ENCODE data around the gene SNAP91.

Gene SNAP91

DNA sequence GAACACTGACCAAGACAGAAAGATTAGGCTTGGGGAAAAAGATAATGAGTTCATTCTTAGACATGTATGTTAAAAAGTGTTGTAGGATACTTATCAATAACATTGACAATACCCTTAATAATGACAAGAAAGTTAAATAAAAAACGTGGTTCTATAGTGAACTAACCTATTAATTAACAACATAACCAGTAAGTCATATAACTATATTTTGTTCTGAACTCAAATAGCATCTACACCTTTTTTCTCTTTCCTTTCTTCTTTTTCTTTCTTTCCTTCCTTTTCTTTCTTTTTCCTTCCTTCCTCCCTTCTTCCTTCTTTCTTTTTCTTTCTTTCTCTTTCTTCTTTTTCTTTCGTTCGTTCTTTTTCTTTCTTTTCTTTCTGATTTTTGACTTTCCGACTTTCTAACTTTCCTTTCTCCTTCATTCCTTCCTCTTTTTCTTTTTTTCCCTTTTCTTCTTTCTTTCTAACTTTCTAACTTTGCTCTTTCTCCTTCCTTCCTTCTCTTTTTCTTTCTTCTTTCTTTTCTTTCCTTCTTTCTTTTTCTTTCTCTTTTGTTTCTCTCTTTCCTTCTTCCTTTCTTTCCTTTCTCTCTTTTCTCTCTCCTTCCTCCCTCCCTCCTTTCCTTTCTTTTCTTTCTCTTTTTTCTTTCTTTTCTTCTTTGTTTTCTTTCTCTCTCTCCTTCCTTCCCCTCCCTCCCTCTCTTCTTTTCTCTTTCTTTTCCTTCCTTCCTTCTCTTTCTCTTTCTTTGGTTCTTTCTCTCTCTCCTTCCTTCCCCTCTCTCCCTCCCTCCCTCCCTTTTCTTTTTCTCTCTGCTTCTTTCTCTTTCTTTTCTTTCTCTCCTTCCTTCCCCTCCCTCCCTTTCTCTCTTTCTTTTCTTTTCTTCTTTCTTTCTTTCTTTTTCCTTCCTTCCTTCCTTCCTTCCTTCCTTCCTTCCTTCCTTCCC lies 172.0 kb downstream of the SNAP91 start:
- no peak for DNase-seq

- DNase-seq, result peak; percentile 39
Observed at GRCh38 chr6:83536034-83536646, 172.8 kb downstream of the SNAP91 start.

DNA sequence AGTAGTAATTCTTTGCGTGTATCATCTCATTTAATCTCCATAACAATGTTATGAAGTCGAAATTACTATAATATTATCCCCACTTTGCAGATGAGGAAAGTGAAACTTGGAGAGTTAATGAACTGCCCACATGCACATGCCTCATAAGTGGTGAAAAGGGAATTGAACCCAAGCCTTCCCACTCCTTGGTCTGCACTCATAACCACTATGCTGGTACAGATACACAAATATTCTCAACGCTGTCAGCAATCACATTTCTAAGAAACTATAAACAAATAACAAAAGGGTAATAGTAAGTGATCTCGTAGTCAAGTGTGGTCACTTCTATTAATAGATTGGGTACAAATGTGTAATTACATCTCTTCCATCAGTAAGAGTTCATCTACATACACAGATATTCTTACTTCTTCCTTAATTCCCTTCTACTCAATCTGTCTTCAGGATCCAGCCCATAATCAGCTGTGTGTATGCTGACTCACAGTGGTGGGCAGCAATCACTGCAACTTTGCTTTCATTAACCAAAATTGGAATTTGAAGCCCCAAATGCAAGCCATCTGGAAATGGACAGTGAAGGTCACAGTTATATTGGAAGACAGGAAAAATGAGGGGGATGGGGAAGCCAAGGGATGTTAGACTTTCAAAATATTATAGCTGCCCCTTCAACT lies 190.0 kb downstream of the SNAP91 start:
- DNase-seq, result no peak

- DNase-seq, result no peak
Observed at GRCh38 chr6:83517500-83517899, 191.4 kb downstream of the SNAP91 start.

GRCh38 chr6:83514866-83515466 lies 193.9 kb downstream of the SNAP91 start:
- no peak for DNase-seq

DNA sequence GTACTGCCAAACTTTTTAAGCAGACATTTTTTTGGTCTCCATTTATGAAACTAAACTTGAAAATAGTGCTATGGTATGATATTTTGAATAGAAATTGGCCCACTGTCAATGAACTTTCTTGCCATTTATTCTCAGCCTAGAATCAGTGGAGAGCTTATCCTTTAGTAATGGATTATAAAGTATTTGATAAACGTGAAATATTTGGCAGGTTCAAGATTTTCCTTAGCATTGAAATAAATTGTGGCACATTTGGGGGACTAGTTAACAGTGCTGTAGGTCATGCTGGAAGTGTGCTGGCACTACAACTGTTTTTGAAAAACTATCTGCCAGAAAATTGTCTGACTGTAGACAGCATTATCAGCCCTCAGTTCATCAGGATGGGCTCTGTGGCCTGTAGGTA lies 194.4 kb downstream of the SNAP91 start:
- no peak for DNase-seq

DNA sequence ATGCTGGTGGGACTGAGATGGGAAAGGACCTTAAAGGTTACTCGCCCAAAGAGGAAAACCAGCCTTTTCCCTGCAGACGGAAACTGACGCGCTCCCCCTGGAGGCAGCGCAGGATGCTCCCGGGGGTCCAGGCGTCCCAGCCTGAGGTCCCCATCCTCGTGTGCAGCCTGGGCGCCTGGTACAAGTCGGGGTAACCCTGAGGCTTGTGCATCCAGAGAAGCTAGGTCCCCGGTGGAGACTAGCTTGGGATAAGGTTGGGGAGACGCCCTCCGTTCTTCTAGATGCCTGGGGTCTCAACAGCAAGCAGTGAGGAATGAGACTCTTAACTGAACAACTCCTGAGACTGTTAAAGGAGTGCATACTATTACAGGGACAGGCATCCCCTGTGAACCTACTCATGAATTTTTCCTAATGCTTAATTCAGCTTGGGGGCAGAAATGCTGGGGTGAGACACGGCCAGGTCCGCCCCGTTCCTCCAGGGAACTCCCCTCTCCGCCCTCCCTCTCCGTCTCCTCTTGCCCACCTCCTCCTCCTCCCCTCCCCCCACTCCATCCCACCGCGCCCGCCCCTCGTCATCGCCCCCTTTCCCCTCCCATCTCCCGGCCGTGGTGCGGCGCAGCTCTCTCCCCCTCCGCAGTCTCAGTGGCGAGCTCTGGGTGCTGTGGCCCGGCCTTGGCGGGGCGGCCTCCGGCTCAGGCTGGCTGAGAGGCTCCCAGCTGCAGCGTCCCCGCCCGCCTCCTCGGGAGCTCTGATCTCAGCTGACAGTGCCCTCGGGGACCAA lies 196.8 kb downstream of the SNAP91 start, which contains the start of gene PRSS35:
Gene PRSS35 (plus strand): TSS at position 634 of the 781 bp plus-strand sequence. CDS start 10,908 bp downstream, outside the sequence.
- peak; percentile 5 for DNase-seq

DNA sequence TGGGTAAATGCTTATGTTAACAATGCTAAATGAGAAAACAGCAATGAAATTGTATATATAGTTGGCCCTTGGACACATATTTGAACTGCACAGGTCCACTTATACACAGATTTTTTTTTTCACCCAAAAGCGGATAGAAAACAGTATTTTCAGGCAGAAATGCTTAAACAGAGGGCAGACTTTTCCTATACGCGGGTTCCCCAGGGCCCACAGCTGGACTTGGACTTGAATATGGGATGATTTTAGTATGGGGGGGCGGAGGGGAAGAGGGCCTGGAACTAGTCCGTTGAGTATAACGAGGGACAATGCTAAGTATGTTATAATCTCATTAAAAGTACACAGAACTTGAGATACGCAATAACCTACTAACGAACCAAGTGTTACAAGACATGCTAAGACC lies 197.6 kb downstream of the SNAP91 start:
- no peak for DNase-seq

- no peak for DNase-seq
Observed at GRCh38 chr6:83510791-83511190, 198.1 kb downstream of the SNAP91 start.

DNA sequence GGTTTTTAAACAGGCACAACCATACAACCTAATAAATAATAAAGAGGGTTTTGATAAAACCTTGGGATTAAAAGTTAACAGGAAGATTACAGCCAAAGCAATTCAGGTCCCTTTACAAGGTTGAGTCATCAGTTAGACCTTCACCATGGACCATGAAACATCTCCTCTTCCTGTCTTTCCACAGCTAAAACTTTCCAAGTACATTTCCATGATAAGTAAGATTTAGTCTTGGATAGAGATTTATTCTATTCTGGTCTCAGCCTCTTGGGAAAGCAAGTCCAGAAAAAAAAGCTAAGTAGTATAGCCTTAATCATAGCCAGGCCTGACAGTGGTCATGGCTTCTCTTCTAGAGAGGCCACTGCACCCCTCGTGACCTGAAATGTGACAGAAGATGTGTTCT lies 199.5 kb downstream of the SNAP91 start:
- no peak for DNase-seq

GRCh38 chr6:83505356-83505755 lies 203.5 kb downstream of the SNAP91 start:
- no peak for DNase-seq
